Activated CD8-positive, alpha-beta T cell treated with anti-CD3 and anti-CD28 coated beads, Interleukin-2, amount 10 ng/mL, durations not matched to agents 7 days and 5 days (primary cell): ENCODE results near the gene CHMP4B. TPM values are rescaled to one million over a fixed set of nuclear protein-coding genes. Genes with fewer than 3 reads are reported as not detected.
A peak's percentile ranks its signal among the peaks of the same experiment; 100 is the strongest.

Source experiments
- ATAC-seq: fragments of 150-1000 bp; cut with Tn5 transposase; one replicate; pipeline ENCODE4 v1.10.0; 2021; ENCODE audit warnings: moderate library complexity
- CTCF ChIA-PET: fragments of 350-600 bp; sonication (Branson Sonifier 250); formaldehyde crosslinking; loops from one replicate; lab custom pipeline; 2021; ENCODE audit warnings: antibody characterized with exemption; lab: Charles Lee
- POLR2A ChIA-PET: fragments of 350-600 bp; sonication (Branson Sonifier 250); formaldehyde crosslinking; loops from one replicate; lab custom pipeline; 2021; ENCODE audit warnings: antibody characterized with exemption; lab: Charles Lee
- DNase-seq: peaks from one replicate; pipeline ENCODE4 v3.0.0-alpha.2; 2020
- H3K27ac Mint-ChIP-seq: one replicate; pipeline ENCODE4 v1.8.0; 2021; ENCODE audit warnings: mild to moderate bottlenecking, mixed read lengths
- H3K27me3 Mint-ChIP-seq: one replicate; pipeline ENCODE4 v1.8.0; 2021; ENCODE audit warnings: low read depth, mixed read lengths
- H3K36me3 Mint-ChIP-seq: one replicate; pipeline ENCODE4 v1.8.0; 2021; ENCODE audit warnings: low read depth, mixed read lengths
- H3K4me1 Mint-ChIP-seq: one replicate; pipeline ENCODE4 v1.8.0; 2021; ENCODE audit warnings: low read depth, mixed read lengths
- H3K4me3 Mint-ChIP-seq: one replicate; pipeline ENCODE4 v1.8.0; 2021; ENCODE audit warnings: mild to moderate bottlenecking, mixed read lengths
- H3K9me3 Mint-ChIP-seq: one replicate; pipeline ENCODE4 v1.8.0; 2022; ENCODE audit warnings: mixed read lengths; ENCODE audit not compliant: insufficient read depth
- total RNA-seq, 2 experiments: library from RNA; stranded (reverse); gene quantifications; one replicate each; pipeline ENCODE4 v1.2.3, GENCODE V29; 2021

The CHMP4B gene
- total RNA-seq, 2 experiments from 2014 or later, result 86.7 to 93.2 TPM

DNA sequence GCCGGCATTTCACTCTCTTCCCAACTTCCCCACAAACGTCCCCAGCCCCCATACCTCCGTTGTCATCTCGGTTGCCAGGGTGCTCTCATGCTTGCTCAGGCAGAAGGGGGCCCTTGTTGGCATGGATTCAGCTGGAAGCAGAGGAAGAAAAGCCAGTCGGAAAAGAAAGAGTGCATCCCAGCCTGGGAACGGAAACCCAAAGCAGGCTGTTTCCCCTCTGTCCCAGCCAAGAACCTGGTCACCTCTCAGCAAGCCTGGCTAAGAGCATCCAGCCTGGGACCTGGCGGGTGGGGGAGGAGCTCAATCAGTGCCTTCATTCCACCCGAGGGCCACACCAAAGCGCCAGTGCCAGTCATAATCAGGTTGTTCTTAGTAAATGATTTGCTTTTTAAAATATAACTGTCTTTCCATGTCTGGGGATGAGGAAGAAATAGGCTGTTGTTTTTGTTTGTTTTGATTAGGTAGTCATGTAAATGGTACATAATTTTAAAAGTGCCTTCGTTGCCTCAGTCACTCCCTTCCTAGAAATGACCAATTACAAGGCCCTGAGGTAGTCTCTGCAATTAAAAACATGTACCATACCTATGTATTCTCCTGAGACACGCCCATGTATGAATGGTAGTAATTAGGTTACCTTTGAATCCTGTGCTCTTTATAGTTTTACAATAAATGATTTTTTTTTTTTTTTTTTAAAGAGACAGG lies 21.1 kb downstream of the CHMP4B start:
- ATAC-seq, result no peak
- DNase-seq, result no peak
- Mint-ChIP-seq H3K4me3 (no peak overlapping the region), H3K9me3 (no peaks in the 10 kb centered on the region), H3K27me3 (no peaks in the 10 kb centered on the region), H3K4me1 (peaks cover 37% of the 10 kb centered on the region), H3K36me3 (peaks cover 38% of the 10 kb centered on the region), H3K27ac (no peak overlapping the region)
- POLR2A ChIA-PET, result no interaction called here
- CTCF ChIA-PET, result no interaction called here

DNA sequence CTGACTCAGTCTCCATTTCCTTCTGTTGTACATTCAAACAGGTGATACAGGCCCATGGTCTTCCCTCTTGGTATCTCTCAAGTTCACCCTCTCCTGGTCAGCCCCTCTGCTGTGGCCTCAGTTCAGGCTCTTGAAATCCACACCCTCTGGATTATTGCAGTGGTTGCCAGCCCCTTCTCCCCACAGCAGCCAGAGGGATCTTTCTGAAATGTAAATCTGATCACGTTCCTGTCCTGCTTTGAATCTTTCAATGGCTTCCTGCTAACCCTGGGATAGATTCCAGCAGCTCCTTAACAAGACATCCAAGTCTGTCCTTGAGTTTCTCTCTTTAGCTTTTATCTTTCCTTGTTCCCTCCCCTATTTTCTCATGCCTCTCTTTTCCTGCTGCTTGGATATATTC lies 22.2 kb downstream of the CHMP4B start:
- Mint-ChIP-seq H3K4me3 (no peak overlapping the region), H3K4me1 (peaks cover 37% of the 10 kb centered on the region), H3K36me3 (peaks cover 38% of the 10 kb centered on the region), H3K9me3 (no peaks in the 10 kb centered on the region), H3K27ac (no peak overlapping the region), H3K27me3 (no peaks in the 10 kb centered on the region)
- ChIA-PET POLR2A (no interaction called here), CTCF (no interaction called here)
- no peak for ATAC-seq
- no peak for DNase-seq

DNA sequence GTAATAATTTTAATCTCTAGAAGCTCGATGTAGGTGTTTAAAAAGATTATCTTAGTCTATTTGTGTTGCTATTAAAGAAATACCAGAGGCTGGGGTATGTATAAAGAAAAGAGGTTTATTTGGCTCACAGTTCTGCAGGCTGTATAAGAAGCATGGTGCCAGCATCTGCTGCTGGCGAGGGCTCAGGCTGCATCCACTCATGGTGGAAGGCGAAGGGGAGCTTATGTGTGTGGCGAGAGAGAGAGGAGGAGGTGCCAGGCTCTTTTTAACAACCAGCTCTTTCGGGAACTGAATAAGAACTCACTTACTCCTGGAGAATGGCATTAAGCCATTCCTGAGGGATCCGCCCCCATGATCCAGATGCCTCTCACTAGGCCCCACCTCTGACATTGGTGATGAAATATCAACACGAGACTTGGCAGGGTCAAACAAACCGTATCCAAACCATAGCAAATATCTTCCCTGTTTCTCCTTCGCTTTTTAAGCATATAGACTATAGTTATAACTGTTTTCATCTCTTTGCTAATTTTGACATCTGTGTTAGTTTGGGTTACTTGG lies 24.5 kb downstream of the CHMP4B start:
- CTCF ChIA-PET, result interaction anchor here (0.6 kb wide), 1 partner anchor 291 kb away, joined by 3 read pairs; no protein-coding TSS in a partner anchor
- POLR2A ChIA-PET, result no interaction called here

DNA sequence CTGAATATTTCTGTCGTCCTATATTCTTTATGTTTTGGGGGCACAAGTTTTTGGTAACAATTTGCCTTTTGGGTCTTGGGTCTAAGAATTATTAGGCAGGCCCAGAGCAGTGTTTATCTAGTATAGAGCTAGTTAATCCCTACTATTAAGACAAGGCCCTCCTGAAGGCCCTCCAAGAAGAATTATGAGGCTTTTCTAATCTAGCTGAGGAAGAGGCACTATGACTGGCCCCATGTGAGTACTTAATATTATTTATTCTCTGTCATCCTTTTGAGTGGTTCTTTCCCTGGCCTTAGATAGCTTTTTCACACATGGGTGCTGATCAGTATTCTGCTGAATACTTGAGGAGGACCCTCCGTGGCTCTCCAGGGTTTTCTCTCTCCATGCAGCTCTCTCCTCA lies 25.1 kb downstream of the CHMP4B start:
- ATAC-seq (no peak), DNase-seq (no peak)
- Mint-ChIP-seq H3K27me3 (no peaks in the 10 kb centered on the region), H3K27ac (no peak overlapping the region), H3K36me3 (peaks cover 35% of the 10 kb centered on the region), H3K4me3 (no peak overlapping the region), H3K9me3 (no peaks in the 10 kb centered on the region), H3K4me1 (peaks cover 40% of the 10 kb centered on the region)
- CTCF ChIA-PET, result interaction anchor here (1.9 kb wide), 1 partner anchor 44 kb away, joined by 6 read pairs; no protein-coding TSS in a partner anchor
- POLR2A ChIA-PET, result interaction anchor here (1.6 kb wide), 1 partner anchor 25 kb away, joined by 6 read pairs; the partner anchor contains the start of gene CHMP4B

More for the DNA sequence above, 24.5 kb downstream of the CHMP4B start:
- no peak overlapping the region for H3K27ac Mint-ChIP-seq
- no peak overlapping the region for H3K4me3 Mint-ChIP-seq
- no peaks in the 10 kb centered on the region for H3K27me3 Mint-ChIP-seq
- no peak for ATAC-seq
- H3K36me3 Mint-ChIP-seq, result peaks cover 35% of the 10 kb centered on the region
- DNase-seq, result no peak
- peaks cover 34% of the 10 kb centered on the region for H3K4me1 Mint-ChIP-seq
- no peaks in the 10 kb centered on the region for H3K9me3 Mint-ChIP-seq

GRCh38 chr20:33837096-33837830 lies 26.1 kb downstream of the CHMP4B start:
- Mint-ChIP-seq H3K27me3 (no peaks in the 10 kb centered on the region), H3K36me3 (peaks cover 32% of the 10 kb centered on the region), H3K4me1 (peaks cover 49% of the 10 kb centered on the region), H3K9me3 (no peaks in the 10 kb centered on the region), H3K27ac (peak overlapping the region; percentile 73), H3K4me3 (no peak overlapping the region)
- ChIA-PET POLR2A (interaction anchor here (0.7 to 1.6 kb wide), 4 partner anchors 12 to 275 kb away, joined by 3 to 6 read pairs (median 4); partner anchors contain the start of genes CHMP4B and EIF2S2), CTCF (interaction anchor here (0.7 to 1.9 kb wide), 5 partner anchors 13 to 169 kb away, joined by 3 to 6 read pairs (median 3); partner anchors contain the start of gene RALY)
- ATAC-seq (peak; percentile 76), DNase-seq (peak; percentile 28)

DNA sequence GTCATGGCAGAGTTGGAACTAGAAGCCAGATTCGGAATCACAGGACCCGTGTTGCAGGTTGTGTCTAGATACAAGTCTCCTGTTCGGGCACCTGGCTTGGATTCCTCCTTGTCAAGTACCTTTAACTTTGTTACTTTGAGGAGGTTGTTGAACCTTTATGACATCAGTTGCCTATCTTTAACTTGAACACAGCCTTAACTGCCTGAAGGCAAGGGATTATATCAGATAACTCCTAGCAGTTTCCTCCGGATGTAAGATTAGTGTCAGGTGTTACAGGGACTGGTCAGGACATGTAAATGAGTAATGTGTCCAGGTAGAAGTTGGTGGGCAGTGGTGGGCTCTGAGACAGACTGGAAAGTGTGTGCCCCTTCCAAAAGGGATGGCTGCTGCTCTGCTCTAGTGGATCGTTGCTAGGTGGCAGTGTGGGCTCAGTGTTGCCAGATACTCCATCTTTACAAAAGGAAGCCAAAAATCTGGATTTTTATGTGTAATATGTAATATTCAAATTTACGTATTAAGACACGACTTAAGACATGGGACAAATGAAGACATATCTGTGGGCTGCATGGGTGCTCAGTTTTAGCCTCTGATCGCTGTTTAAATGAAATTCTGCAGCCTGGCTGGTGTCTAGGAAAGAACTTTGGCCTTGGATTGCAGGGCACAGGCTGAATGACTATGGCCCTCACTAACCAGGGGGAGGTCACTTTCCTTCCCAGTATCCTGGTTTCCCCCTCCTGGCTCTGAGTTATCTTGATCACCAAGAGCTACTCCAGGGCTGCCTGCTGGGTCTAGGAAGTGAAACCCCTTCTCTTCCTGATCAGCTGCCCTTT lies 27.1 kb downstream of the CHMP4B start:
- CTCF ChIA-PET, result interaction anchor here (0.7 to 1.9 kb wide), 5 partner anchors 11 to 78 kb away, joined by 3 to 6 read pairs (median 5); no protein-coding TSS in a partner anchor
- H3K4me3 Mint-ChIP-seq, result no peak overlapping the region
- POLR2A ChIA-PET, result interaction anchor here (1.4 to 1.6 kb wide), 2 partner anchors 13 to 27 kb away, joined by 4 to 6 read pairs; partner anchors contain the start of gene CHMP4B
- ATAC-seq (peak; percentile 47), DNase-seq (no peak)
- peaks cover 27% of the 10 kb centered on the region for H3K36me3 Mint-ChIP-seq
- peaks cover 59% of the 10 kb centered on the region for H3K4me1 Mint-ChIP-seq
- no peaks in the 10 kb centered on the region for H3K9me3 Mint-ChIP-seq
- H3K27me3 Mint-ChIP-seq, result no peaks in the 10 kb centered on the region
- no peak overlapping the region for H3K27ac Mint-ChIP-seq

GRCh38 chr20:33839591-33839990 lies 28.4 kb downstream of the CHMP4B start:
- Mint-ChIP-seq H3K27ac (no peak overlapping the region), H3K27me3 (no peaks in the 10 kb centered on the region), H3K4me3 (no peak overlapping the region), H3K9me3 (no peaks in the 10 kb centered on the region), H3K36me3 (peaks cover 17% of the 10 kb centered on the region), H3K4me1 (peaks cover 71% of the 10 kb centered on the region)
- ChIA-PET POLR2A (no interaction called here), CTCF (interaction anchor here (1.2 to 1.7 kb wide), 4 partner anchors 13 to 77 kb away, joined by 3 to 6 read pairs (median 4); no protein-coding TSS in a partner anchor)
- no peak for DNase-seq
- no peak for ATAC-seq

GRCh38 chr20:33840160-33840559 lies 29.0 kb downstream of the CHMP4B start:
- H3K9me3 Mint-ChIP-seq, result no peaks in the 10 kb centered on the region
- H3K27me3 Mint-ChIP-seq, result no peaks in the 10 kb centered on the region
- ChIA-PET POLR2A (no interaction called here), CTCF (interaction anchor here (1.2 to 1.7 kb wide), 5 partner anchors 13 to 76 kb away, joined by 3 to 4 read pairs (median 3); no protein-coding TSS in a partner anchor)
- H3K4me1 Mint-ChIP-seq, result peaks cover 73% of the 10 kb centered on the region
- no peak overlapping the region for H3K27ac Mint-ChIP-seq
- no peak overlapping the region for H3K4me3 Mint-ChIP-seq
- peaks cover 13% of the 10 kb centered on the region for H3K36me3 Mint-ChIP-seq
- DNase-seq (no peak), ATAC-seq (no peak)

GRCh38 chr20:33840759-33841435 lies 29.7 kb downstream of the CHMP4B start:
- Mint-ChIP-seq H3K9me3 (no peaks in the 10 kb centered on the region), H3K36me3 (peaks cover 12% of the 10 kb centered on the region), H3K27me3 (no peaks in the 10 kb centered on the region), H3K4me3 (no peak overlapping the region), H3K4me1 (peaks cover 79% of the 10 kb centered on the region), H3K27ac (no peak overlapping the region)
- ChIA-PET POLR2A (interaction anchor here (0.5 to 0.9 kb wide), 2 partner anchors 9 to 350 kb away, joined by 3 to 4 read pairs; no protein-coding TSS in a partner anchor), CTCF (interaction anchor here (0.9 to 1.7 kb wide), 5 partner anchors 9 to 74 kb away, joined by 3 to 4 read pairs (median 4); no protein-coding TSS in a partner anchor)
- no peak for DNase-seq
- no peak for ATAC-seq

DNA sequence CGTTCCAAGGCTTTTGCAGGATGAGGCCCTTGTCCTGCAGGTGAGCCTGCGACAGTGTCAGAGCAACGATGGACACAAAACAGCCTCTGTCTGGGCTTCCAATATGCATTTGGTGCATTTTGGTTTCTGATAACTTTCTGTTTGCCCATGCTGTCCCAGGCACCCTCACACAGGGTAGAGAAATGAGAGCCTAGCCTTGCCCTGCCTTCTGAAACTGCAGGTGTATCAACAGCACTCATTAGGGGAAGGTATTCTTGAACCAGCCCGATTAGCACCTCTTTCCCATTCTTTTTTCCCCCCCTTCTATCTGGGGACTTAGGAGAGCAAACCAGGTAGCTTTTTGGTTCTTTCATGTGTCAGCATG lies 30.3 kb downstream of the CHMP4B start:
- Mint-ChIP-seq H3K4me3 (no peak overlapping the region), H3K4me1 (peaks cover 84% of the 10 kb centered on the region), H3K9me3 (no peaks in the 10 kb centered on the region), H3K36me3 (peaks cover 12% of the 10 kb centered on the region), H3K27ac (no peak overlapping the region), H3K27me3 (no peaks in the 10 kb centered on the region)
- no peak for ATAC-seq
- DNase-seq, result no peak
- POLR2A ChIA-PET, result interaction anchor here (0.5 to 0.9 kb wide), 2 partner anchors 9 to 350 kb away, joined by 3 to 4 read pairs; no protein-coding TSS in a partner anchor
- CTCF ChIA-PET, result interaction anchor here (0.9 to 1.7 kb wide), 5 partner anchors 9 to 73 kb away, joined by 3 to 4 read pairs (median 4); no protein-coding TSS in a partner anchor
